HFF-Myc (cell line): ENCODE results near the gene CACNA1S.
A peak's percentile ranks its signal among the peaks of the same experiment; 100 is the strongest.

Experiments
- DNase-seq: peaks from one replicate; pipeline ENCODE4 v3.0.0-alpha.2; 2011; ENCODE audit warnings: low read depth; ENCODE audit errors: extremely low read depth
- H3K4me3 ChIP-seq: replicated peaks from 2 replicates; pipeline ENCODE4 v1.5.1; 2011; ENCODE audit warnings: low read depth, mild to moderate bottlenecking, control low read depth, low read length
- TF ChIP-seq, protein P1 (sequence below): IDR thresholded peaks from 2 replicates; pipeline ENCODE4 v1.5.1; 2012; ENCODE audit warnings: mild to moderate bottlenecking, low read depth, low read length, control low read depth; ENCODE audit errors: missing control alignments

Gene CACNA1S

DNA sequence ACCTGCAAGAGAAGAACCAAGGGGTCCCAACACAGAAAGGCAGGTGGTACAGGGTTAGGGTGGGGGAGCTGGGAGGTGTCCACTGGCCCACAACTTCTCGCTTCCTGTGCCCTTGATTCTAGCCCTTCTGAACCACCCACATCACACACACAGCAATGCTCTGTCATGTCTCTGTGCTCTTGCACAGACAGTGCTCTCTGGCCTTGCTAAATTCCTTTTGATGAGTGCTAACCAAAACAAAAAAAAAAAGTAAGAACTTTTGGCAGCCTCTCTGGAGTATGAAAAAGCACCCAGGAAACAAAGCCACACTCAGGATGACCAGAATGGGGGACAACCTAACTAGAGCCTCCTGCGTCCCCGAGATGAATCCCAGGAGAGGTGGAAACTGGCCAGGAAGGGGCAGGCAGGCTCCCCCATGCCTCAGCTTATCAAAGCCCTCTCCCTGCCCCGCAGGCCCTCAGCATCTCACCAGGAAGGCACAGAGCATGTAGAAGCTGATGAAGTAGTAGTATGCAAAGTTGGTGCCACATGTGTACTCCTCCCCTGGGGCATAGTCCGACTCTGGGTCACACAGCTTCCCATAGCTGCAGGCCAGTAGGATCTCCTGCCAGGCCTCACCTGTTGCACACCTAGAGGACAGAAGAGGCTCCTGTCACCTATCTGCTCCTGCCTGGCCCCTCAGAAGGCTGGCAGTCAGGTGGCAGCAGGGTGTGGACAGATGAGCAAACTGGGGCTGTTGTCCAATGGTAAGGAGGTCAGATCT lies 61.5 kb downstream of the CACNA1S start:
- TF ChIP-seq, protein P1, sequence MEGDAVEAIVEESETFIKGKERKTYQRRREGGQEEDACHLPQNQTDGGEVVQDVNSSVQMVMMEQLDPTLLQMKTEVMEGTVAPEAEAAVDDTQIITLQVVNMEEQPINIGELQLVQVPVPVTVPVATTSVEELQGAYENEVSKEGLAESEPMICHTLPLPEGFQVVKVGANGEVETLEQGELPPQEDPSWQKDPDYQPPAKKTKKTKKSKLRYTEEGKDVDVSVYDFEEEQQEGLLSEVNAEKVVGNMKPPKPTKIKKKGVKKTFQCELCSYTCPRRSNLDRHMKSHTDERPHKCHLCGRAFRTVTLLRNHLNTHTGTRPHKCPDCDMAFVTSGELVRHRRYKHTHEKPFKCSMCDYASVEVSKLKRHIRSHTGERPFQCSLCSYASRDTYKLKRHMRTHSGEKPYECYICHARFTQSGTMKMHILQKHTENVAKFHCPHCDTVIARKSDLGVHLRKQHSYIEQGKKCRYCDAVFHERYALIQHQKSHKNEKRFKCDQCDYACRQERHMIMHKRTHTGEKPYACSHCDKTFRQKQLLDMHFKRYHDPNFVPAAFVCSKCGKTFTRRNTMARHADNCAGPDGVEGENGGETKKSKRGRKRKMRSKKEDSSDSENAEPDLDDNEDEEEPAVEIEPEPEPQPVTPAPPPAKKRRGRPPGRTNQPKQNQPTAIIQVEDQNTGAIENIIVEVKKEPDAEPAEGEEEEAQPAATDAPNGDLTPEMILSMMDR = no peak
- DNase-seq = no peak
- no peak overlapping the region for H3K4me3 ChIP-seq

GRCh38 chr1:201049248-201049831 lies 62.9 kb downstream of the CACNA1S start:
- no peak for DNase-seq
- no peak overlapping the region for H3K4me3 ChIP-seq
- TF ChIP-seq, protein P1 = no peak

- TF ChIP-seq, protein P1 = no peak
- DNase-seq = no peak
- no peak overlapping the region for H3K4me3 ChIP-seq
Observed at GRCh38 chr1:201048521-201048920, 63.7 kb downstream of the CACNA1S start.

DNA sequence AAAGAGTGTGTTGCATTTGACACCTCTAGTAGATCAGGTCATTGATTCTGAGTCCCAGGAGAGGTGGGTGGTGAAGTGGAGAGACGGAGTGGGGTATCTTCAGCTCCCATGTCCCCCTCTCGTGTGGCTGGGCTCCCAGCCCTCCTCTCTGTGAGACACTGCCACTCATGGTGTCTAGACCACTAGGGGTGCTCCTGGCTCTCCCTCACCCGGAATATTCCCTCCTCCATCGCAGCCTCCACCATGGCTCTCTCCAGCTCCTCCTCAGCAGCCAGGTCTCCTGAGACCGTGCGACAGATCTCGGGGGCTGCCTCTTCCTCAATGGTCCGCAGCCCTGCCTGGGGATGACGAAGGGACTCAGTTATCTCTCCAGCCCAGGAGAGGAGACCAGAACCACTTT lies 68.1 kb downstream of the CACNA1S start:
- TF ChIP-seq, protein P1 = no peak
- no peak overlapping the region for H3K4me3 ChIP-seq
- no peak for DNase-seq

DNA sequence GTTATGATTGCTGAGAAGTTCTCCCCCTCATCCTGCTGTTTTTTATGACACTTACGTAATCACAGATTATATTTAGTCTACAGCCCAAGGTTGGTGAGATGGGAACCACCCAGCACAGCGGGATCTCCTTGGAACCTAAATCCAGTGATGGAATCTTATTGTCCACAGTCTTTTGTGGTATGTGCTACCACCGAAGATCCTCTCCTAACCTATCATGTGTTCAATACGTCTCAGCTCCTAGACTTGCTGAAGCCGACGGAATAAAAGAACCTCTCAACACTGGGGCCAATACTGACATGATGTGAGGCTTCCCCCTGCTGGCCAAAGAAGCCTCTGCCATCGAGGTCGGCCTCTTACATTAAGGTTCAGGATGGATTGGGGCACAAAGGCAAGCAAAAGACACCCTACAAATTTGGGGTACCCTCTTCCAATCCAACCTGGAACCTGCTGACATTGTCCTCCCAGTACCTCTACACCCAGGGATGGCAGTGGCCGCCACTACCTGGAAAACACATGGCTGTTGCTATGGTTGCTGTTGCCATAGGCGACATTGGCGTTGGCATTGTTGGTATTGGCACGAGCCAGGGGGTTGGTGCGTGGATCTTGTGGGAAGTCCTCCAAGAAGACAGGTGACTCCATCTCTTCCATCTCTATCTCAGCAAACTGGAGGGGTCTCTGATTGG lies 69.3 kb downstream of the CACNA1S start:
- peak; percentile 30 for DNase-seq
- TF ChIP-seq, protein P1 = peak; percentile 79
- H3K4me3 ChIP-seq = no peak overlapping the region

DNA sequence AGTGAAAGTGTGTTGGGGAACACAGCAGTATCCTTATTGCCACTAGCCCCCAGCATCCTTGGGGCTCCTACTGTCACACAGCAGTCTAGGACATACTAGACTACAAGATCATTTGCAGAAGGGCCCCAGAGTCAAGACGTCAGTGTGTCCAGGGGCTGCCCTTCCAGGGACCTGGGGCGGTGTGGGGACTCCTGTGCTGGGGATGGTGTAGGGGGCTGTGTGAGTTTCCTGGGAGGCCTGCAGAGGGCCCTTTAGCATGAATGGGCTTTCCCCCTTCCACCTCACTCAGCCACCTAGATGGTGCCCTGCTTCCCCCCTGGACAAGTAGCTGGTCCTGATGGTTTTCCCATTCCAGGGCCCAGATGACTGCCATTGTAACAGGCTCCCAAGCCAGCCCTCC lies 71.2 kb downstream of the CACNA1S start:
- no peak overlapping the region for H3K4me3 ChIP-seq

More for the DNA sequence above, 71.2 kb downstream of the CACNA1S start:
- no peak for DNase-seq
- TF ChIP-seq, protein P1 = no peak
